Psoas muscle (tissue), 8 donors: ENCODE measurements around the gene UCN. TPM values are rescaled to one million over a fixed set of nuclear protein-coding genes. Genes with fewer than 3 reads are reported as not detected.

ENCODE experiments used
- ATAC-seq, 4 donors: fragments of 200-7000 bp; cut with Tn5 transposase; one replicate each; pipeline ENCODE4 v1.9.1; 2020; ENCODE audit warnings: moderate library complexity in 3 of 4, mild to moderate bottlenecking in 2 of 4
- DNase-seq, 2 donors: peaks; one replicate each; pipeline ENCODE4 v3.0.0-alpha.2; 2020
- H3K27ac ChIP-seq: fragments of 200-600 bp; one replicate; pipeline ENCODE4 v1.8.0; 2022
- H3K27me3 ChIP-seq, 3 donors: fragments of 200-600 bp in 1 of 3; one replicate each; pipeline versions ENCODE4 v1.6.1 to v1.8.0; 2013 to 2022; ENCODE audit warnings: low read length in 2 of 3, mild to moderate bottlenecking in 2 of 3, moderate library complexity in 1 of 3; ENCODE audit not compliant: insufficient read depth in 3 of 3
- H3K36me3 ChIP-seq, 2 donors: fragments of 200-600 bp in 1 of 2; one replicate each; pipeline versions ENCODE4 v1.6.1 to v1.8.0; 2013 to 2022; ENCODE audit warnings: low read depth in 1 of 2, mild to moderate bottlenecking in 1 of 2, moderate library complexity in 1 of 2; ENCODE audit not compliant: insufficient read depth in 1 of 2
- H3K4me1 ChIP-seq: fragments of 200-600 bp; one replicate; pipeline ENCODE4 v1.8.0; 2022
- H3K4me3 ChIP-seq: fragments of 200-600 bp; one replicate; pipeline ENCODE4 v1.8.0; 2022; ENCODE audit warnings: mild to moderate bottlenecking
- H3K9me3 ChIP-seq: fragments of 200-600 bp; one replicate; pipeline ENCODE4 v1.8.0; 2022
- WGBS, 3 donors: extraction: QIAGEN DNeasy Blood & Tissue Kit; methylation state at CpG; one replicate each; pipeline versions ENCODE4 v1.1.6 to v1.1.7; 2013; 5-methylcytosine and 5-hydroxymethylcytosine counted together
- intact Hi-C, 2 donors: fragments of 100-400 bp; cut with DNase I; formaldehyde crosslinking; loops; one replicate each; pipeline versions ENCODE4 v1.11.0 to v1.14.2; 2022
- polyA plus RNA-seq, 3 donors: library from polyadenylated mRNA; stranded (reverse); fragments of 200-250 nt; gene quantifications; one replicate each; pipeline ENCODE4 v1.2.3, GENCODE V29; 2013
- total RNA-seq, 4 donors: library from RNA; stranded (reverse); fragmentation: NEBNext Ultra II Directional in 2 of 4; extraction: Animal tissue kit (Norgen Biotek cat#: 25700) in 2 of 4; gene quantifications; one replicate each; pipeline versions ENCODE4 v1.2.1 to v1.2.4, GENCODE V29; 2021 to 2023
- TF ChIP-seq, protein P1 (sequence below): fragments of 200-600 bp; IDR thresholded peaks from one replicate; pipeline ENCODE4 v1.8.0; 2022; ENCODE audit warnings: antibody characterized with exemption
- donor health status: healthy with polysubstance abuse.
- donor health status: DM: no; HTN: no; CAD: no; lungs with moderate emphysema.
- donor health status: Bipolar disorder and iron deficiency.
- donor health status: healthy.
- donor health status: DM: yes; HTN: yes; CAD: no.
- donor health status: DM: no; HTN: no; CAD: no.
- donor health status: DM: no; HTN: no; CAD: no.
- donor health status: DM: yes; HTN: yes; CAD: no.

The UCN gene
- total and polyA plus RNA-seq, 7 donors = 0.26 to 3.6 (median 0.45) TPM; not detected in 3

DNA sequence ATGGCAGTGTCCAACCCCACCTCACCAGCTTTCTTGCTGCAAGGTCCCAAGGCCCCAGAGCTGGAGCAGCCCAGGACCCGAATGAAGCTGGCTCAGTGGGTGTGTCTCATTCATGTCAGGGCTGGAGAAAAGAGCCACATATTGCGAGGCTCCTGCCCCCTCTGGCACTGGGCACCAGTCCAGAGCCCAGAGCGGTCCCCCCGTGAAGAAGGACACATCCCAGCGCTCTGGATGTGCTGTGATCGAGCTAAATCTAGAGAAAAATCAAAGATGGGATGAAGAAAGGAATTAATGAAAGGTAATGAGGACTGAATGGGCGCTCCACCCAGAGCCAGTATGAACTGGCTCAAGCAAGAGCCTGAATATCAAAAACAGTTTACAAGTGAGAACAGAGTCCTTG, 27.9 kb upstream of the UCN start:
- no peak for DNase-seq
- Histone ChIP-seq H3K9me3 (no peaks in the 10 kb centered on the region), H3K4me3 (no peak overlapping the region), H3K36me3 (peaks cover 12 to 99% of the 10 kb centered on the region in 2 donors), H3K4me1 (no peaks in the 10 kb centered on the region), H3K27me3 (no peaks in the 10 kb centered on the region), H3K27ac (no peak overlapping the region)
- 92 to 95% (median 95%) methylated on average over 7 of the region's 7 CpGs for WGBS, 3 donors
- TF ChIP-seq, protein P1, sequence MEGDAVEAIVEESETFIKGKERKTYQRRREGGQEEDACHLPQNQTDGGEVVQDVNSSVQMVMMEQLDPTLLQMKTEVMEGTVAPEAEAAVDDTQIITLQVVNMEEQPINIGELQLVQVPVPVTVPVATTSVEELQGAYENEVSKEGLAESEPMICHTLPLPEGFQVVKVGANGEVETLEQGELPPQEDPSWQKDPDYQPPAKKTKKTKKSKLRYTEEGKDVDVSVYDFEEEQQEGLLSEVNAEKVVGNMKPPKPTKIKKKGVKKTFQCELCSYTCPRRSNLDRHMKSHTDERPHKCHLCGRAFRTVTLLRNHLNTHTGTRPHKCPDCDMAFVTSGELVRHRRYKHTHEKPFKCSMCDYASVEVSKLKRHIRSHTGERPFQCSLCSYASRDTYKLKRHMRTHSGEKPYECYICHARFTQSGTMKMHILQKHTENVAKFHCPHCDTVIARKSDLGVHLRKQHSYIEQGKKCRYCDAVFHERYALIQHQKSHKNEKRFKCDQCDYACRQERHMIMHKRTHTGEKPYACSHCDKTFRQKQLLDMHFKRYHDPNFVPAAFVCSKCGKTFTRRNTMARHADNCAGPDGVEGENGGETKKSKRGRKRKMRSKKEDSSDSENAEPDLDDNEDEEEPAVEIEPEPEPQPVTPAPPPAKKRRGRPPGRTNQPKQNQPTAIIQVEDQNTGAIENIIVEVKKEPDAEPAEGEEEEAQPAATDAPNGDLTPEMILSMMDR = no peak
- intact Hi-C loops = no loop called here
- no peak for ATAC-seq

DNA sequence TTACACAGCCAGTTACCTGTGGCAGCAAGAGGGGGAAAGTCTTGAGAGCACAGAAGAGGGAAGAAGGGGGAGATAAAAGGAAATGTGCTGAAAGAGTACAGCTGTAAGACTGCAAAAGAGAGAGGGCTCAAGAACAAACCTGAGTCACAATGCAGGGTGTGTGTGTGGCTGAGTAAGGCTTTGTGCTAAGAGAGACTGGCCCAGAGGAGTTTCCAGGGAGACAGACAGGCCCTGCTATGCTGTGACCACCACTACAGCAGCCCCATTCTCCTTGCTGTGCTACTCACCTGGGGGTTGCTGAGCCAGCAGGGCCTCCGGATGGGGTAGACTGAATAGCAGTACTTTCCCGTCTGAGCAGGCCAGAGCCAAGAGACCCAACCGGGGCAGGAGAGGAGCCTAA, 27.1 kb upstream of the UCN start:
- no peaks in the 10 kb centered on the region for H3K4me1 ChIP-seq
- 89 to 90% (median 90%) methylated on average over 3 of the region's 3 CpGs for whole genome bisulfite sequencing, 3 donors
- ATAC-seq (no peak), DNase-seq (no peak)
- no peaks in the 10 kb centered on the region for H3K27me3 ChIP-seq
- H3K4me3 ChIP-seq = no peak overlapping the region
- intact Hi-C loops = no loop called here
- H3K27ac ChIP-seq = no peak overlapping the region
- TF ChIP-seq, protein P1 = no peak
- H3K9me3 ChIP-seq = no peaks in the 10 kb centered on the region
- H3K36me3 ChIP-seq = peaks cover 12 to 99% of the 10 kb centered on the region in 2 donors

DNA sequence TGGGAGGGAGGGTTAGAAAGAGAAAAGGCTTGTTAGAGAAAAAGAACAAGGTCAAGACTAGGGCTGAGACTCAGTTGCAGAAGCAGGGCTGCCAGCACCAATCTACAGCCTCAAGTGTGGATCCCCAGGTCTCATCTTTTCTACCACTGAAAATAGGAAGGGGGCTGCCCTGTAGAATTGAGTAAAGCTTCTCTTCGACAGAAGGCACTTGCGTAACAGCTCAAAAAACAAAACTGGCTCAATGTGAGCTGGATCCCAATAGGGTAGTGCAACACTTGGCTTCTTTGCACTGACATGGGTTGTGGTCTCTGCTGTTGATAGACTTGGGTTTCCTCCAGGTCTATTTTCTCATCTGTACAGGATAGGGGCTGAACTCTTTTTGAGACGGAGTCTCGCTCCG, 16.5 kb upstream of the UCN start:
- H3K4me3 ChIP-seq = no peak overlapping the region
- H3K27me3 ChIP-seq = no peaks in the 10 kb centered on the region
- H3K27ac ChIP-seq = peak overlapping the region; percentile 99
- TF ChIP-seq, protein P1 = no peak
- DNase-seq = no peak
- ATAC-seq = no peak
- peaks cover 4 to 41% of the 10 kb centered on the region in 2 donors for H3K36me3 ChIP-seq
- no peaks in the 10 kb centered on the region for H3K9me3 ChIP-seq
- 90 to 95% (median 93%) methylated on average over 5 of the region's 5 CpGs for WGBS, 3 donors
- H3K4me1 ChIP-seq = peaks cover 38% of the 10 kb centered on the region
- intact Hi-C loops = loop anchor here (5.0 kb wide), 1 partner anchor 33 kb away; the partner anchor contains the start of gene GTF3C2 (in 2 of the 2)

DNA sequence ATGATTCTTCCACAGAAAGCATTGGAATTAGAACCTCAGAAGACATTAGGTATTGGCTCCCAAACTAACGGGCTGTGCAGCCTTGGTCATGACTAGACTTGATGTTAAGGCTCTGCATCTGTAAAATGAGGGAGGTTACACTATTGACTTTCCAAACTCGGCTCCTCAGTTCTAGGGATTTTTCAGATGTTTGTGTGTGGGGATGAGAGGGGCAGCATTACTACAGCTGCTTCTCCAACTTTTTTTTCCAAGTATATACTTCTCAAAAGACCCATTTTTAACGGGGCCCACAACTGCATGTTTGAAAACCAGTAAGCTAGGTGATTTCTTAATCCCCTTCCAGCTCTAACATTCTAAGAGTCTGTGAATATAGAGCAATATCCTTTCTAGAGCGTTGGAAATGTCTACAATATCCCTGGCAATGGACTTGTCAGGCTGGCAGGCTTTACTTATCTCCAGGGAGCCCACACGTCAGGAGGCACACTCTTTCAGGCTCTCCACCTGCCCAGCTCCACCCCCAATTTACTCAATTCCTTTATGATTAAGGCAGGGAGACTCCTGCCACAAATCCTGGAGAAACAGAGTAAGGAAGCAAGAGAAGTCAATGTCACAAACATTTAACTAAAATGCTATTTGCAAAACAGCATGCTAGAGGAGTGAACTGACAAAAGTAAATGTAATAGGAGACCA, 15.5 kb upstream of the UCN start:
- WGBS, 3 donors = 7 to 10% (median 9%) methylated on average over 5 of the region's 5 CpGs
- TF ChIP-seq, protein P1 = no peak
- peaks cover 4 to 31% of the 10 kb centered on the region in 2 donors for H3K36me3 ChIP-seq
- peaks cover 46% of the 10 kb centered on the region for H3K4me1 ChIP-seq
- no peaks in the 10 kb centered on the region for H3K9me3 ChIP-seq
- ATAC-seq (no peak), DNase-seq (no peak)
- peak overlapping the region; percentile 84 for H3K4me3 ChIP-seq
- peak overlapping the region; percentile 99 for H3K27ac ChIP-seq
- H3K27me3 ChIP-seq = no peaks in the 10 kb centered on the region
- intact Hi-C loops = loop anchor here (5.0 kb wide), 1 partner anchor 34 kb away; the partner anchor contains the start of gene GTF3C2 (in 2 of the 2)
